Liver (tissue), 9 donors: ENCODE results near the gene ECI2. TPM values are rescaled to one million over a fixed set of nuclear protein-coding genes. Genes with fewer than 3 reads are reported as not detected.

Experiments used
- DNase-seq: peaks from one replicate; pipeline ENCODE4 v3.0.0-alpha.2; 2017; ENCODE audit warnings: low spot score
- H3K27ac ChIP-seq, 2 donors: one replicate each; pipeline ENCODE4 v1.7.0; 2013; ENCODE audit warnings: inconsistent platforms in 2 of 2, low read length in 2 of 2, control low read depth in 1 of 2, low read depth in 1 of 2, mild to moderate bottlenecking in 1 of 2
- H3K27me3 ChIP-seq, 4 donors: one replicate each; pipeline versions ENCODE4 v1.6.1 to v1.7.0; 2013; ENCODE audit warnings: low read length in 3 of 4, inconsistent platforms in 1 of 4, mild to moderate bottlenecking in 1 of 4, moderate library complexity in 1 of 4; ENCODE audit not compliant: control insufficient read depth in 4 of 4, insufficient read depth in 4 of 4
- H3K36me3 ChIP-seq, 4 donors: one replicate each; pipeline versions ENCODE4 v1.6.1 to v1.7.0; 2013; ENCODE audit warnings: low read length in 3 of 4, mild to moderate bottlenecking in 3 of 4, low read depth in 1 of 4, moderate library complexity in 1 of 4; ENCODE audit not compliant: control insufficient read depth in 4 of 4, insufficient read depth in 3 of 4
- H3K4me1 ChIP-seq, 4 donors: one replicate each; pipeline versions ENCODE4 v1.6.1 to v1.7.0; 2013; ENCODE audit warnings: low read length in 3 of 4, mild to moderate bottlenecking in 3 of 4, moderate library complexity in 1 of 4; ENCODE audit not compliant: control insufficient read depth in 4 of 4, insufficient read depth in 4 of 4
- H3K4me3 ChIP-seq, 3 donors: one replicate each; pipeline versions ENCODE4 v1.6.1 to v1.7.0; 2013; ENCODE audit warnings: low read length in 3 of 3, control low read depth in 1 of 3, low read depth in 1 of 3, mild to moderate bottlenecking in 1 of 3
- H3K9ac ChIP-seq, 2 donors: one replicate each; pipeline ENCODE4 v1.7.0; 2013; ENCODE audit warnings: low read length in 2 of 2, mild to moderate bottlenecking in 2 of 2, moderate library complexity in 2 of 2, control low read depth in 1 of 2, low read depth in 1 of 2
- H3K9me3 ChIP-seq, 4 donors: one replicate each; pipeline versions ENCODE4 v1.6.1 to v1.7.0; 2013; ENCODE audit warnings: low read length in 3 of 4; ENCODE audit not compliant: control insufficient read depth in 4 of 4
- ATF3 ChIP-seq: IDR thresholded peaks from 2 replicates; pipeline ENCODE4 v1.6.1; 2016; ENCODE audit warnings: antibody characterized with exemption
- CTCF ChIP-seq: fragments of 150-350 bp; IDR thresholded peaks from 2 replicates; pipeline ENCODE4 v1.5.1; 2017; ENCODE audit warnings: improper control_type of control experiment, low read depth, low read length; ENCODE audit not compliant: missing input control
- EGR1 ChIP-seq, 2 donors: IDR thresholded peaks; 2 replicates each; pipeline ENCODE4 v1.6.1; 2016 to 2018; ENCODE audit warnings: antibody characterized with exemption in 2 of 2, low read depth in 2 of 2
- FOXA1 ChIP-seq: IDR thresholded peaks from 2 replicates; pipeline ENCODE4 v1.6.1; 2016; ENCODE audit warnings: antibody characterized with exemption
- FOXA2 ChIP-seq: IDR thresholded peaks from 2 replicates; pipeline ENCODE4 v1.6.1; 2016; ENCODE audit warnings: antibody characterized with exemption
- GABPA ChIP-seq, 2 donors: IDR thresholded peaks in 1 of 2; conservative IDR thresholded peaks in 1 of 2; 2 replicates each; pipeline ENCODE4 v1.6.1; 2016; ENCODE audit warnings: antibody characterized with exemption in 2 of 2, mild to moderate bottlenecking in 1 of 2, moderate library complexity in 1 of 2
- HNF4A ChIP-seq, 2 donors: conservative IDR thresholded peaks; 2 replicates each; pipeline ENCODE4 v1.6.1; 2016; ENCODE audit warnings: antibody characterized with exemption in 2 of 2, mild to moderate bottlenecking in 2 of 2
- HNF4G ChIP-seq: IDR thresholded peaks from 2 replicates; pipeline ENCODE4 v1.6.1; 2016; ENCODE audit warnings: antibody characterized with exemption
- JUND ChIP-seq, 2 donors: IDR thresholded peaks; 2 replicates each; pipeline ENCODE4 v1.6.1; 2016; ENCODE audit warnings: antibody characterized with exemption in 2 of 2
- MAX ChIP-seq: IDR thresholded peaks from 2 replicates; pipeline ENCODE4 v1.6.1; 2016; ENCODE audit warnings: antibody characterized with exemption
- NR2F2 ChIP-seq: IDR thresholded peaks from 2 replicates; pipeline ENCODE4 v1.6.1; 2016; ENCODE audit warnings: antibody characterized with exemption
- RAD21 ChIP-seq, 2 donors: IDR thresholded peaks; 2 replicates each; pipeline ENCODE4 v1.6.1; 2016; ENCODE audit warnings: antibody characterized with exemption in 2 of 2, mild to moderate bottlenecking in 2 of 2
- REST ChIP-seq: IDR thresholded peaks from 2 replicates; pipeline ENCODE4 v1.6.1; 2016; ENCODE audit warnings: antibody characterized with exemption, mild to moderate bottlenecking
- RXRA ChIP-seq, 2 donors: IDR thresholded peaks; 2 replicates each; pipeline ENCODE4 v1.6.1; 2017 to 2018; ENCODE audit warnings: antibody characterized with exemption in 2 of 2, mild to moderate bottlenecking in 1 of 2
- SP1 ChIP-seq: IDR thresholded peaks from 2 replicates; pipeline ENCODE4 v1.6.1; 2018; ENCODE audit warnings: antibody characterized with exemption, mild to moderate bottlenecking
- TAF1 ChIP-seq: conservative IDR thresholded peaks from 2 replicates; pipeline ENCODE4 v1.6.1; 2016; ENCODE audit warnings: antibody characterized with exemption, mild to moderate bottlenecking
- YY1 ChIP-seq: IDR thresholded peaks from 2 replicates; pipeline ENCODE4 v1.6.1; 2016; ENCODE audit warnings: antibody characterized with exemption, mild to moderate bottlenecking
- ZBTB33 ChIP-seq: IDR thresholded peaks from 2 replicates; pipeline ENCODE4 v1.6.1; 2016; ENCODE audit warnings: antibody characterized with exemption
- WGBS: extraction: QIAGEN DNeasy Blood & Tissue Kit; methylation state at CpG from one replicate; pipeline ENCODE4 v1.1.7; 2013; 5-methylcytosine and 5-hydroxymethylcytosine counted together
- polyA plus RNA-seq, 2 donors: library from polyadenylated mRNA; stranded (reverse) in 1 of 2; unstranded in 1 of 2; fragments of 200-250 nt in 1 of 2; fragments of >200 nt in 1 of 2; fragmentation: Nextera tagmentation in 1 of 2; extraction: Ambion mirVana in 1 of 2; gene quantifications; one replicate each; pipeline versions ENCODE4 v1.2.1 to v1.2.3, GENCODE V29; 2013 to 2015
- total RNA-seq, 2 donors: library from RNA; depleted of rRNA; stranded (reverse); fragments of >200 nt; gene quantifications; one replicate each; pipeline ENCODE4 v1.2.3, GENCODE V29; 2014
- donor health status: healthy.
- donor health status: healthy.
- donor health status: healthy.
- donor health status: healthy.
- donor health status: healthy.

The ECI2 gene
- total and polyA plus RNA-seq, 4 donors, result 79.5 to 158 (median 126) TPM

GRCh38 chr6:4145083-4145482 is 9.7 kb upstream of the ECI2 start:
- Histone ChIP-seq H3K4me1 (no peaks in the 10 kb centered on the region), H3K36me3 (no peaks in the 10 kb centered on the region), H3K27me3 (no peaks in the 10 kb centered on the region), H3K4me3 (no peak overlapping the region), H3K27ac (no peak overlapping the region), H3K9me3 (no peaks in the 10 kb centered on the region), H3K9ac (no peak overlapping the region)
- DNase-seq, result no peak
- TF ChIP-seq RAD21 (IDR thresholded peaks at IDR 0.05), result no peak
- no peak for TF ChIP-seq HNF4G
- no peak for TF ChIP-seq RXRA (IDR thresholded peaks at IDR 0.05)
- no peak for TF ChIP-seq FOXA1
- TF ChIP-seq EGR1 (IDR thresholded peaks at IDR 0.05; ENCODE audit: low read depth in 2 of 2), result no peak
- no peak for TF ChIP-seq SP1
- no peak for TF ChIP-seq REST
- TF ChIP-seq MAX, result no peak
- no peak for TF ChIP-seq FOXA2
- no peak for TF ChIP-seq YY1
- TF ChIP-seq ZBTB33, result no peak
- no peak for TF ChIP-seq JUND (IDR thresholded peaks at IDR 0.05)
- no peak for TF ChIP-seq ATF3
- TF ChIP-seq NR2F2, result no peak
- TF ChIP-seq CTCF, result no peak
- no peak for TF ChIP-seq GABPA (IDR thresholded peaks at IDR 0.05 in 1 of 2, conservative IDR thresholded peaks at IDR 0.05 in 1 of 2)
- no peak for TF ChIP-seq TAF1
- TF ChIP-seq HNF4A (conservative IDR thresholded peaks at IDR 0.05), result no peak
- 91% methylated on average over 2 of the region's 2 CpGs for WGBS
